CD4-positive, CD25-positive, alpha-beta regulatory T cell (primary cell): ENCODE data around the gene SPRR2F. TPM values are rescaled to one million over a fixed set of nuclear protein-coding genes. Genes with fewer than 3 reads are reported as not detected.

Source experiments
- ATAC-seq, 2 donors: fragments of 150-1000 bp; cut with Tn5 transposase; one replicate each; pipeline ENCODE4 v1.10.0; 2021; ENCODE audit warnings: low read depth in 2 of 2, moderate number of reproducible peaks in 2 of 2, moderate library complexity in 1 of 2
- DNase-seq, 3 donors: peaks; one replicate each; pipeline versions ENCODE4 v3.0.0 to v3.0.0-alpha.2; 2012 to 2022; ENCODE audit warnings: mixed read lengths in 1 of 3
- H3K27ac ChIP-seq: one replicate; pipeline ENCODE4 v1.7.0; 2013; ENCODE audit warnings: mild to moderate bottlenecking, low read length; ENCODE audit not compliant: insufficient read depth, poor library complexity, severe bottlenecking
- H3K27me3 ChIP-seq: one replicate; pipeline ENCODE4 v1.7.0; 2013; ENCODE audit warnings: low read length; ENCODE audit not compliant: control insufficient read depth, insufficient read depth
- H3K36me3 ChIP-seq: one replicate; pipeline ENCODE4 v1.7.0; 2013; ENCODE audit warnings: mild to moderate bottlenecking, low read length, moderate library complexity; ENCODE audit not compliant: control insufficient read depth, insufficient read depth
- H3K4me1 ChIP-seq: 2 replicates; pipeline ENCODE4 v1.7.0; 2013; ENCODE audit warnings: mild to moderate bottlenecking, low read length; ENCODE audit not compliant: insufficient read depth, control insufficient read depth, poor library complexity, severe bottlenecking
- H3K4me3 ChIP-seq: one replicate; pipeline ENCODE4 v1.7.0; 2013; ENCODE audit warnings: low read depth, mild to moderate bottlenecking, low read length, moderate library complexity
- H3K9me3 ChIP-seq, 2 experiments: 1 replicate in 1 of 2; 2 replicates in 1 of 2; pipeline ENCODE4 v1.7.0; 2013; ENCODE audit warnings: low read length in 2 of 2, mild to moderate bottlenecking in 1 of 2, moderate library complexity in 1 of 2; ENCODE audit not compliant: control insufficient read depth in 2 of 2
- H3K27ac Mint-ChIP-seq, 3 donors: one replicate each; pipeline ENCODE4 v1.8.0; 2020 to 2022; ENCODE audit warnings: mild to moderate bottlenecking in 3 of 3, mixed read lengths in 3 of 3, moderate library complexity in 2 of 3
- H3K27me3 Mint-ChIP-seq: one replicate; pipeline ENCODE4 v1.8.0; 2022; ENCODE audit warnings: mild to moderate bottlenecking, mixed read lengths
- H3K36me3 Mint-ChIP-seq: one replicate; pipeline ENCODE4 v1.8.0; 2020; ENCODE audit warnings: mixed read lengths
- H3K4me1 Mint-ChIP-seq, 4 donors: one replicate each; pipeline ENCODE4 v1.8.0; 2020 to 2022; ENCODE audit warnings: mixed read lengths in 4 of 4, mild to moderate bottlenecking in 1 of 4
- H3K4me3 Mint-ChIP-seq, 4 donors: one replicate each; pipeline ENCODE4 v1.8.0; 2020 to 2022; ENCODE audit warnings: mild to moderate bottlenecking in 4 of 4, mixed read lengths in 4 of 4, moderate library complexity in 3 of 4
- H3K9me3 Mint-ChIP-seq, 7 donors: one replicate each; pipeline ENCODE4 v1.8.0; 2020 to 2022; ENCODE audit warnings: mixed read lengths in 7 of 7, mild to moderate bottlenecking in 3 of 7, moderate library complexity in 2 of 7
- polyA plus RNA-seq, 4 donors: library from polyadenylated mRNA; unstranded; fragments of 300-500 nt; fragmentation: Illumina TruSeq; gene quantifications; one replicate each; pipeline ENCODE4 v1.2.3, GENCODE V29; 2021
- total RNA-seq: library from RNA; stranded (reverse); gene quantifications from one replicate; pipeline ENCODE4 v1.2.3, GENCODE V29; 2022

Gene SPRR2F
- total RNA-seq (not detected), polyA plus RNA-seq (not detected)

GRCh38 chr1:153113416-153113815, at the start of gene SPRR2F:
Gene SPRR2F (minus strand): TSS chr1:153113516. CDS start chr1:153112733, 783 bp downstream.
- Histone ChIP-seq H3K27me3 (peaks cover 5% of the 10 kb centered on the region), H3K4me1 (no peaks in the 10 kb centered on the region), H3K9me3 (no peaks in the 10 kb centered on the region), H3K4me3 (no peak within 1 kb of the TSS), H3K27ac (no peak within 1 kb of the TSS), H3K36me3 (no peaks in the 10 kb centered on the region)
- DNase-seq (no peak), ATAC-seq (no peak)
- H3K4me3 Mint-ChIP-seq: no peak within 1 kb of the TSS
- H3K27ac Mint-ChIP-seq: no peak within 1 kb of the TSS
- H3K36me3 Mint-ChIP-seq: no peaks in the 10 kb centered on the region
- H3K9me3 Mint-ChIP-seq: peaks cover 0 to 2% (median 0%) of the 10 kb centered on the region in 7 donors
- H3K4me1 Mint-ChIP-seq: no peaks in the 10 kb centered on the region
- H3K27me3 Mint-ChIP-seq: peaks cover 22% of the 10 kb centered on the region

- H3K36me3 ChIP-seq: no peaks in the 10 kb centered on the region
- H3K9me3 ChIP-seq: peaks cover 0 to 12% of the 10 kb centered on the region in 2 experiments
- H3K27ac Mint-ChIP-seq: no peak overlapping the region
- H3K27me3 ChIP-seq: peaks cover 11% of the 10 kb centered on the region
- H3K36me3 Mint-ChIP-seq: no peaks in the 10 kb centered on the region
- no peak overlapping the region for H3K4me3 Mint-ChIP-seq
- no peak for DNase-seq
- H3K4me1 ChIP-seq: no peaks in the 10 kb centered on the region
- H3K27me3 Mint-ChIP-seq: peaks cover 25% of the 10 kb centered on the region
- H3K4me3 ChIP-seq: no peak overlapping the region
- H3K9me3 Mint-ChIP-seq: peaks cover 0 to 21% (median 8%) of the 10 kb centered on the region in 7 donors
- no peaks in the 10 kb centered on the region for H3K4me1 Mint-ChIP-seq
- ATAC-seq: no peak
- H3K27ac ChIP-seq: no peak overlapping the region
Measured at GRCh38 chr1:153155541-153155940, 42.2 kb upstream of the SPRR2F start.

DNA sequence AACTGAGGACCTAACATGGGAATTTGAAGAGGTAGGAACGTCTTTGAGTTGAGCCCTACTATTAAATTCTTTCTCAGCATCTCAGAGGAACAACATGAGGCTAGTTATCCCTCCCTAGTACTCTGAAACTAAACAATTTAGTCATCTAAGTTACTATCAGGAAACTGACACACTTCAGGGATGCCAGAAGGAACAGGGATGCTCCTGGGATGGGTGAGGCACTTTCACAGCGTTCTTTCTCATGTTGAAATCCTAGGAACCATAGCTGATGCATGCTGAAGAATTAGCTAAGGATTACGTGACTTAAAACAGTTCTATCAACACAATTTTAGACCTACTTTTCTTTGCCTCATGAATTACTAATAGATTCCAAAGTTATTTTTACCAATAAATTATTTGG, 39.2 kb upstream of the SPRR2F start:
- Mint-ChIP-seq H3K4me1 (no peaks in the 10 kb centered on the region), H3K27me3 (peaks cover 33% of the 10 kb centered on the region), H3K9me3 (peaks cover 0 to 10% (median 2%) of the 10 kb centered on the region in 7 donors), H3K27ac (no peak overlapping the region), H3K4me3 (no peak overlapping the region), H3K36me3 (no peaks in the 10 kb centered on the region)
- ATAC-seq (no peak), DNase-seq (no peak)
- Histone ChIP-seq H3K4me1 (no peaks in the 10 kb centered on the region), H3K36me3 (no peaks in the 10 kb centered on the region), H3K9me3 (no peaks in the 10 kb centered on the region), H3K27ac (no peak overlapping the region), H3K27me3 (peaks cover 18% of the 10 kb centered on the region), H3K4me3 (no peak overlapping the region)

- no peak within 1 kb of the TSS for H3K27ac ChIP-seq
- peaks cover 19% of the 10 kb centered on the region for H3K27me3 ChIP-seq
- H3K27ac Mint-ChIP-seq: no peak within 1 kb of the TSS
- no peaks in the 10 kb centered on the region for H3K4me1 ChIP-seq
- H3K36me3 ChIP-seq: no peaks in the 10 kb centered on the region
- no peaks in the 10 kb centered on the region for H3K4me1 Mint-ChIP-seq
- H3K4me3 Mint-ChIP-seq: no peak within 1 kb of the TSS
- peaks cover 0 to 10% (median 0%) of the 10 kb centered on the region in 7 donors for H3K9me3 Mint-ChIP-seq
- DNase-seq (no peak), ATAC-seq (no peak)
- H3K36me3 Mint-ChIP-seq: no peaks in the 10 kb centered on the region
- H3K4me3 ChIP-seq: no peak within 1 kb of the TSS
- H3K9me3 ChIP-seq: no peaks in the 10 kb centered on the region
- peaks cover 33% of the 10 kb centered on the region for H3K27me3 Mint-ChIP-seq
Measured at GRCh38 chr1:153150846-153151245, 37.5 kb upstream of the SPRR2F start, which contains the start of gene SPRR2G. Gene SPRR2G (minus strand): TSS chr1:153150890. CDS start chr1:153150110, 780 bp downstream.

- H3K4me3 Mint-ChIP-seq: no peak overlapping the region
- Histone ChIP-seq H3K4me1 (no peaks in the 10 kb centered on the region), H3K36me3 (no peaks in the 10 kb centered on the region), H3K4me3 (no peak overlapping the region), H3K27ac (no peak overlapping the region), H3K27me3 (peaks cover 8% of the 10 kb centered on the region), H3K9me3 (no peaks in the 10 kb centered on the region)
- ATAC-seq (no peak), DNase-seq (no peak)
- H3K27ac Mint-ChIP-seq: no peak overlapping the region
- H3K36me3 Mint-ChIP-seq: no peaks in the 10 kb centered on the region
- H3K9me3 Mint-ChIP-seq: peaks cover 0 to 3% (median 1%) of the 10 kb centered on the region in 7 donors
- no peaks in the 10 kb centered on the region for H3K4me1 Mint-ChIP-seq
- H3K27me3 Mint-ChIP-seq: peaks cover 29% of the 10 kb centered on the region
Measured at GRCh38 chr1:153141377-153141776, 28.1 kb upstream of the SPRR2F start.

DNA sequence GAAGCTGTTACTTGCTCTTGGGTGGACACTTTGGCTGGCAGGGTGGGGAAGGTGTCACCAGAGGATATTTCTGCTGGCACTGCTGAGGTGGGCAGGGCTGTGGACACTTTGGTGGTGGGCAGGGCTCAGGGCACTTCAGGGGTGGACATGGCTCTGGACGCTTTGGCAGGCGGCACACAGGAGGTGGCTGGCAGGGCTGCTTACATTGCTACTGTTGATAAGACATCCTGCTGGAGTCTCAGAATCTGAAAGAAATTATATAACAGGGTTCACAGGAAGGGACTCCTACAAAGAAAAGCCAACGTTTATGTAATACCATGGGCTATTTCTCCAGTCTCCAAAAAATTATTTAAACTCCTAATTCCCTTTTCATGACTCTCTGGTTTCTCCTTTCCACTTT, 27.2 kb upstream of the SPRR2F start:
- no peaks in the 10 kb centered on the region for H3K4me1 Mint-ChIP-seq
- Histone ChIP-seq H3K4me3 (no peak overlapping the region), H3K27me3 (peaks cover 8% of the 10 kb centered on the region), H3K27ac (no peak overlapping the region), H3K4me1 (no peaks in the 10 kb centered on the region), H3K36me3 (no peaks in the 10 kb centered on the region), H3K9me3 (no peaks in the 10 kb centered on the region)
- no peak overlapping the region for H3K27ac Mint-ChIP-seq
- peaks cover 38% of the 10 kb centered on the region for H3K27me3 Mint-ChIP-seq
- no peaks in the 10 kb centered on the region for H3K36me3 Mint-ChIP-seq
- ATAC-seq (no peak), DNase-seq (no peak)
- H3K9me3 Mint-ChIP-seq: peaks cover 0 to 3% (median 1%) of the 10 kb centered on the region in 7 donors
- no peak overlapping the region for H3K4me3 Mint-ChIP-seq

DNA sequence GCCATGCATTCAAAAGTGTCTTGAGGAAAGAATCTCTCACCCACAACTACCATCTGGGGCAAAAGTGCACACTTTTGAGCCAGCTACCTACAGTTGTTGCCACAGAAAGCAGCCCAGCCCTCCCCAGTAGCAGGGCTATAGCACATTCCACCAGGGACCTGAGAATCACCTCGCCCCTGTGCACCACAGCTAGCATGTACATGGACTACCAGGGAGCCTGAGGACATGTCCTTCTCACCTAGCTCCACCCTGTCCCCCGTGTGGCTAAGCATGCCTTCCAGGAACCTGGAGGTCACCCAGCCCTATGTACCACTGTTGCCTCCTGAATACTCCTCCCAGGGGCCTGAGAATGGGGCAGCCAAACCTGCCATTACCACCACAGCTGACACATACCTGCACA, 20.4 kb upstream of the SPRR2F start:
- Histone ChIP-seq H3K9me3 (no peaks in the 10 kb centered on the region), H3K4me1 (no peaks in the 10 kb centered on the region), H3K27me3 (peaks cover 5% of the 10 kb centered on the region), H3K4me3 (no peak overlapping the region), H3K36me3 (no peaks in the 10 kb centered on the region), H3K27ac (no peak overlapping the region)
- ATAC-seq (no peak), DNase-seq (no peak)
- H3K9me3 Mint-ChIP-seq: peaks cover 0 to 3% (median 0%) of the 10 kb centered on the region in 7 donors
- no peaks in the 10 kb centered on the region for H3K36me3 Mint-ChIP-seq
- no peak overlapping the region for H3K27ac Mint-ChIP-seq
- peaks cover 37% of the 10 kb centered on the region for H3K27me3 Mint-ChIP-seq
- no peaks in the 10 kb centered on the region for H3K4me1 Mint-ChIP-seq
- no peak overlapping the region for H3K4me3 Mint-ChIP-seq

DNA sequence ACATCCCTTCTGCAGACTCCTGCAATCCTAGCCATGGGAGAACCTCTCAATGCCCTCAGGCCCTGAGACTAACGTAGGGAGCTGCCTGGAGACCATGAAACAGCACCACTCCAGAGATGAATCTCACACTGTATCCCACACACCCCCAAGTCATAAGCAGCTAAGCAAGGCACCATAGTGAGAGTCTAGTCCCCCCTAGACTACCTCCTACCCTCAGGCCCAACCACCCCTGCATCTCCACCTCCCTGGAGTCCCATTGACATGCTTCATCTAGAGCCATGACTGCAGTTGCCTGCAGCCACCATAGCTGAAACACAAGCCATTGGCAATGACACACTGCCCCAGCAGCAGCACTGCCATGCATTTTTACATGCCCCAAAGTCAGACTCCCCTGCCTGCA, 20.0 kb upstream of the SPRR2F start:
- Mint-ChIP-seq H3K27ac (no peak overlapping the region), H3K27me3 (peaks cover 37% of the 10 kb centered on the region)

More for the DNA sequence above, 20.0 kb upstream of the SPRR2F start:
- DNase-seq (no peak), ATAC-seq (no peak)
- Mint-ChIP-seq H3K4me3 (peak overlapping the region in 1 of 4 donors; percentile 11), H3K4me1 (no peaks in the 10 kb centered on the region), H3K36me3 (no peaks in the 10 kb centered on the region), H3K9me3 (peaks cover 0 to 3% (median 0%) of the 10 kb centered on the region in 7 donors)
- H3K27me3 ChIP-seq: peaks cover 5% of the 10 kb centered on the region
- no peaks in the 10 kb centered on the region for H3K4me1 ChIP-seq
- no peaks in the 10 kb centered on the region for H3K9me3 ChIP-seq
- H3K27ac ChIP-seq: no peak overlapping the region
- H3K36me3 ChIP-seq: no peaks in the 10 kb centered on the region
- H3K4me3 ChIP-seq: no peak overlapping the region
